ENCODE data around the gene PLCH1.

DNA sequence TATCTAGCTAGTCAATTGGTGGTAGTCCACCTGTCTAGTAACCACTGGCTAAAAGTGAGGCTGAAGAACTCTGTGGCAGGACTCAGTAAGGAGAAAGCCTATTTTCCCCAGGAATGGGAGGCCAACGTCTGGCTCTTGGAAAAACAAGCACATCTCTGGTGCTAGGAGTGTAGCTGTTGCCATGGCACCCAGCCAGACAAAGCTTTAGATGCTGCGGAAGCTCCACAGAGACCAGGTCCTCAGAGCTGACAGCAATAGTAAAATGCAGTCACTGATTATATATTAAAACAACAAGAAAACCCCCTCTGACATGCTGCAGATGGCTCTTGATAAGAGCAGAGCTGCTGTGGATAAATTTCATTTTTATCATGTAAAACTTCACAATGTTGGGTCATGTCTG lies 326.5 kb downstream of the PLCH1 start:
- TF ChIP-seq CHD4 (IDR thresholded peaks at IDR 0.05) (no peak), MXI1 (IDR thresholded peaks at IDR 0.05; ENCODE audit: low read depth, low read length) (no peak), BACH1 (IDR thresholded peaks at IDR 0.05; ENCODE audit: borderline replicate concordance) (no peak)
